ENCODE measurements around the gene ALS2CL. TPM values are rescaled to one million over a fixed set of nuclear protein-coding genes. Genes with fewer than 3 reads are reported as not detected.

ALS2CL gene
- total RNA-seq, 4 donors from 2014 or later = 129 to 260 (median 172) TPM

DNA sequence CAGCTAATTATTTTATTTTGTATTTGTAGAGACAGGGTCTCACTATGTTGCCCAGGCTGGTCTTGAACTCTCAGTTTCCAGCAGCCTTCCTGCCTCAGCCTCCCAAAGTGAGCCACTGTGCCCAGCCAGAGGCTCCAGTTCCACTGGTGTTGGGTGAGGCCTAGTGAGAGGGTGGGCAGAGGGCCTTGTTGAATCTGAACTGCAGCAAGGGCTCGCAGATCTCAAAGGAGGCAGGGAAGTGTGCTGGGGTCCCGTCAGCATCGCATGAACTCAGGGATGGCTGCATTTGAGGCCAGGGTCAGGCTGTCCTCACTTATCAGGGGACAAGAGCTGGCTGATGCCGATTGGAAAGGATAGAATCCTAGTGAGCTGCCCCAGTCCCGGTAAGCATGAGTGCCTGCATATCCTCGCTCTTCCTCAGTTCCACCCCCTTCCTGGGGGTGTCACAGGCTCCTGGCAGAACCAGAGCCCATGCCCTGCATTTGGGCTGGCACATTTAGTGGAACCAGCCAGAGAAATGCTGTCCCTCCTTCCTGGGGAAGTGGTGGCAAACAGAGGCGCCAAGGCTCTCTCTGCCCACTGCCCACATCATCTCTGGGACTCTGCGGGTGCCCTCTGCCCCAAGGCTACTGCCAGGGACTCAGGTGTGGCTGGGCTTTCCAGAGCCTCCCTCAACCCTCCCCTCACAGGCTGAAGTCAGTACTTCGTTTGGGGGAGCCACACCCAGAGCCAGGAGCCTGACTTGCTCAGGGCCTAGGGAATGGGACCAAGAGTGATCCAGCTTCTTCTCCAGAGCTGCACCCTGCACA, 24.1 kb downstream of the ALS2CL start:
- WGBS = 67% methylated on average over 9 of the region's 9 CpGs
- Histone ChIP-seq H3K4me3 (no peak overlapping the region), H3K4me1 (peaks cover 4% of the 10 kb centered on the region), H3K9me3 (no peaks in the 10 kb centered on the region), H3K36me3 (peaks cover 24% of the 10 kb centered on the region), H3K27ac (no peak overlapping the region), H3K27me3 (no peaks in the 10 kb centered on the region)
- peak; percentile 45 to 69 for DNase-seq (ENCODE audit: low spot score in 2 of 2)
- TF ChIP-seq POLR2AphosphoS5 (IDR thresholded peaks at IDR 0.05) = no peak
- TF ChIP-seq CTCF (IDR thresholded peaks at IDR 0.05) = no peak
- TF ChIP-seq EP300 (IDR thresholded peaks at IDR 0.05) = no peak
- no peak for TF ChIP-seq POLR2A (IDR thresholded peaks at IDR 0.05)

- Histone ChIP-seq H3K36me3 (peaks cover 16% of the 10 kb centered on the region), H3K4me3 (no peak overlapping the region), H3K27ac (no peak overlapping the region), H3K4me1 (peaks cover 5% of the 10 kb centered on the region), H3K9me3 (no peaks in the 10 kb centered on the region), H3K27me3 (no peaks in the 10 kb centered on the region)
- peak; percentile 44 to 72 for DNase-seq (ENCODE audit: low spot score in 2 of 2)
- WGBS = 80% methylated on average over 2 of the region's 2 CpGs
- TF ChIP-seq EP300 (IDR thresholded peaks at IDR 0.05) = no peak
- TF ChIP-seq POLR2AphosphoS5 (IDR thresholded peaks at IDR 0.05) = no peak
- no peak for TF ChIP-seq CTCF (IDR thresholded peaks at IDR 0.05)
- no peak for TF ChIP-seq POLR2A (IDR thresholded peaks at IDR 0.05)
Measured at GRCh38 chr3:46668591-46668990, 24.9 kb downstream of the ALS2CL start.

DNA sequence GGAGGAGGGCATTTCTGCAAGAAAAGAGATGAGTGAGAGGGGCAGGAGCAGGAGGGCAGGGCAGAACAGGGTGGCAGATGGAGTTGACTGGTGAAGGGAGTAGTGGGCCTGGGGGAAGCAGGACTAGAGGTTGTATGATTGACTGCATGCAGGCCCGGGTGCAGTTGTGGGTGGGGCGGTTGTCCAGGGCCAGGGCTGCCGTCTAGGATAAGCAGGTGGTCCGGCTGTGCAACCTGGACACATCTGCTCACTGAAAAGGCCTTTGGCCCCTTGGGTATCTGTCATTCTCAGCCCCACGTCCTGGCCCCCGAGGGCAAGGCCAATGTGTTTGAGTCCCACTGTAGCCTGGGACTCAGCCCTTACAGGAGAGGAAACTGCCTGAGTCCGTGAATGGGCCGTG, 25.4 kb downstream of the ALS2CL start:
- TF ChIP-seq POLR2AphosphoS5 (IDR thresholded peaks at IDR 0.05) (no peak), EP300 (IDR thresholded peaks at IDR 0.05) (no peak), CTCF (IDR thresholded peaks at IDR 0.05) (no peak), POLR2A (IDR thresholded peaks at IDR 0.05) (no peak)
- Histone ChIP-seq H3K4me1 (peaks cover 10% of the 10 kb centered on the region), H3K36me3 (peaks cover 12% of the 10 kb centered on the region), H3K27me3 (no peaks in the 10 kb centered on the region), H3K4me3 (no peak overlapping the region), H3K27ac (no peak overlapping the region), H3K9me3 (no peaks in the 10 kb centered on the region)
- DNase-seq (ENCODE audit: low spot score in 2 of 2) = peak in 1 of 2 donors; percentile 73
- WGBS = 72% methylated on average over 8 of the region's 8 CpGs

DNA sequence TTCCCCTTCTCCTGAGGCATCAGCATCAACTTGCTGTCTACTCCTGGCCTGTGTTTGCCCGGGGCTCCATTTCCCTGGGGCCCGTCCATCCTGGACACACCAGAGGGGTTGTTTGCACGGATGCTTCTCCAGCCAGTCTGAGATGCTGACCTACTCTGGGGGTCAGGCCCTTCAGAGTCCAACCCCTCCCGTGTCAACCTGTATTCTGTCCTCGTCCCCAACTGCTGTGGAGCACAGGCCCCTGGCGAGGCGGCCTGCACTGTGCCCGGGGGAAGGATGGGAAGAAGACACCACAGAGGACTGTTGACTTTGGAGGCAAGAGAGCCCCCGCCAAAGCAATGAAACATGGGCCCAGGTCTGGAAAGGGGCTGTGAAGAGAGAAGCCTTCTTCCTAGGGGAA, 25.8 kb downstream of the ALS2CL start:
- peaks cover 15% of the 10 kb centered on the region for H3K4me1 ChIP-seq
- H3K36me3 ChIP-seq = peaks cover 9% of the 10 kb centered on the region
- 91% methylated on average over 9 of the region's 9 CpGs for WGBS
- no peak for TF ChIP-seq POLR2A (IDR thresholded peaks at IDR 0.05)
- no peak for TF ChIP-seq EP300 (IDR thresholded peaks at IDR 0.05)
- TF ChIP-seq POLR2AphosphoS5 (IDR thresholded peaks at IDR 0.05) = no peak
- TF ChIP-seq CTCF (IDR thresholded peaks at IDR 0.05) = no peak
- H3K9me3 ChIP-seq = no peaks in the 10 kb centered on the region
- H3K27me3 ChIP-seq = no peaks in the 10 kb centered on the region
- no peak overlapping the region for H3K27ac ChIP-seq
- peak; percentile 57 for DNase-seq (ENCODE audit: low spot score in 2 of 2)
- H3K4me3 ChIP-seq = no peak overlapping the region

GRCh38 chr3:46667061-46667621, 26.3 kb downstream of the ALS2CL start:
- Histone ChIP-seq H3K9me3 (no peaks in the 10 kb centered on the region), H3K27ac (no peak overlapping the region), H3K27me3 (no peaks in the 10 kb centered on the region), H3K4me3 (no peak overlapping the region), H3K36me3 (peaks cover 7% of the 10 kb centered on the region), H3K4me1 (peaks cover 20% of the 10 kb centered on the region)
- WGBS = 85% methylated on average over 6 of the region's 8 CpGs
- peak; percentile 55 to 57 for DNase-seq (ENCODE audit: low spot score in 2 of 2)
- TF ChIP-seq POLR2A (IDR thresholded peaks at IDR 0.05) (no peak), CTCF (IDR thresholded peaks at IDR 0.05) (no peak), POLR2AphosphoS5 (IDR thresholded peaks at IDR 0.05) (no peak), EP300 (IDR thresholded peaks at IDR 0.05) (no peak)
